ENCODE results near the gene FSD2. TPM values are rescaled to one million over a fixed set of nuclear protein-coding genes. Genes with fewer than 3 reads are reported as not detected.

The FSD2 gene
- total RNA-seq, 1 donor from 2014 or later = 0.13 TPM

- TF ChIP-seq CTCF (IDR thresholded peaks at IDR 0.05; ENCODE audit: insufficient read depth, low read length, poor library complexity, severe bottlenecking) = no peak
- Histone ChIP-seq H3K27me3 (ENCODE audit: control insufficient read depth, insufficient read depth, low read length) (no peaks in the 10 kb centered on the region), H3K4me3 (ENCODE audit: low read depth, low read length) (no peak overlapping the region), H3K36me3 (ENCODE audit: control insufficient read depth, insufficient read depth, low read length) (no peaks in the 10 kb centered on the region)
- no peak for DNase-seq (ENCODE audit: low read depth)
Observed at GRCh38 chr15:82764740-82765139, 41.1 kb downstream of the FSD2 start.

- no peak for DNase-seq (ENCODE audit: low read depth)
- H3K4me3 ChIP-seq (ENCODE audit: low read depth, low read length) = no peak overlapping the region
- H3K27me3 ChIP-seq (ENCODE audit: control insufficient read depth, insufficient read depth, low read length) = no peaks in the 10 kb centered on the region
- H3K36me3 ChIP-seq (ENCODE audit: control insufficient read depth, insufficient read depth, low read length) = no peaks in the 10 kb centered on the region
- no peak for TF ChIP-seq CTCF (IDR thresholded peaks at IDR 0.05; ENCODE audit: insufficient read depth, low read length, poor library complexity, severe bottlenecking)
Observed at GRCh38 chr15:82764117-82764490, 41.8 kb downstream of the FSD2 start.

GRCh38 chr15:82763361-82764116, 42.3 kb downstream of the FSD2 start:
- DNase-seq (ENCODE audit: low read depth) = no peak
- no peak overlapping the region for H3K4me3 ChIP-seq (ENCODE audit: low read depth, low read length)
- no peak for TF ChIP-seq CTCF (IDR thresholded peaks at IDR 0.05; ENCODE audit: insufficient read depth, low read length, poor library complexity, severe bottlenecking)
- no peaks in the 10 kb centered on the region for H3K36me3 ChIP-seq (ENCODE audit: control insufficient read depth, insufficient read depth, low read length)
- H3K27me3 ChIP-seq (ENCODE audit: control insufficient read depth, insufficient read depth, low read length) = no peaks in the 10 kb centered on the region

GRCh38 chr15:82751308-82751707, 54.6 kb downstream of the FSD2 start:
- DNase-seq (ENCODE audit: low read depth) = no peak
- Histone ChIP-seq H3K27me3 (ENCODE audit: control insufficient read depth, insufficient read depth, low read length) (no peaks in the 10 kb centered on the region), H3K4me3 (ENCODE audit: low read depth, low read length) (peak overlapping the region; percentile 100), H3K36me3 (ENCODE audit: control insufficient read depth, insufficient read depth, low read length) (no peaks in the 10 kb centered on the region)
- TF ChIP-seq CTCF (IDR thresholded peaks at IDR 0.05; ENCODE audit: insufficient read depth, low read length, poor library complexity, severe bottlenecking) = no peak

- no peaks in the 10 kb centered on the region for H3K36me3 ChIP-seq (ENCODE audit: control insufficient read depth, insufficient read depth, low read length)
- peak overlapping the region; percentile 100 for H3K4me3 ChIP-seq (ENCODE audit: low read depth, low read length)
- TF ChIP-seq CTCF (IDR thresholded peaks at IDR 0.05; ENCODE audit: insufficient read depth, low read length, poor library complexity, severe bottlenecking) = peak; percentile 5
- no peaks in the 10 kb centered on the region for H3K27me3 ChIP-seq (ENCODE audit: control insufficient read depth, insufficient read depth, low read length)
- DNase-seq (ENCODE audit: low read depth) = no peak
Observed at GRCh38 chr15:82750831-82751180, 55.1 kb downstream of the FSD2 start.

Measured in kidney epithelial cell (primary cell).